Measurements from ENCODE around the gene KCTD7.
"Not testable (repeated sequence)": the region's sequence is repeated elsewhere in the genome, so short reads cannot be mapped to it uniquely, and the experiment has no call there.

The KCTD7 gene

DNA sequence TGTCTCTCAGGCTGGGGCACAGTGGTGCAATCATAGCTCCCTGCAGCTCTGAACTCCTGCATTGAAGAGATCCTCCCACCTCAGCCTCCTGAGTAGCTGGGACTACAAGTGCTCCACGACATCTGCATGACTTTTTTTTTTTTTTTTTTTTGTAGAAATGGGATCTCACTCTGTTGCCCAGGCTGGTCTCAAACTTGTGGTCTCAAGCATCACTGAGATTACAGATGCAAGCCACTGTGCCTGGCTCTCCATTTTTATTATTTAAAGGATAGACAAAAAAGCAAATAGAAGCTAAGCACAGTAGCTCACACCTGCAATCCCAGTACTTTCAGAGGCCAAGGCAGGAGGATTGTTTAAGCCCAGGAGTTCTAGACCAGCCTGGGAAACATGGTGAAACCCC is 13.0 kb upstream of the KCTD7 start:
- Histone ChIP-seq H3K4me1 (ENCODE audit: insufficient read depth, low read length, poor library complexity, severe bottlenecking) (no peaks in the 10 kb centered on the region), H3K9me3 (ENCODE audit: insufficient read depth, low read depth, low read length) (no peaks in the 10 kb centered on the region), H3K27me3 (ENCODE audit: insufficient read depth, low read length, poor library complexity, severe bottlenecking) (no peaks in the 10 kb centered on the region), H2AFZ (ENCODE audit: low read length) (no peak overlapping the region), H3K9ac (ENCODE audit: low read depth, low read length, poor library complexity, severe bottlenecking) (no peak overlapping the region), H3K9me2 (replicated peaks; ENCODE audit: low read depth, low read length) (no peaks in the 10 kb centered on the region), H3K4me2 (ENCODE audit: low read depth, low read length, poor library complexity, severe bottlenecking) (no peak overlapping the region), H3K79me2 (ENCODE audit: insufficient read depth, low read length) (no peaks in the 10 kb centered on the region), H3F3A (ENCODE audit: low read depth) (no peaks in the 10 kb centered on the region), H4K20me1 (ENCODE audit: insufficient read depth, low read length, poor library complexity, severe bottlenecking) (no peaks in the 10 kb centered on the region), H3K36me3 (ENCODE audit: insufficient read depth, low read length) (no peaks in the 10 kb centered on the region), H3K4me3 (ENCODE audit: low read length, poor library complexity, severe bottlenecking) (no peak overlapping the region)
- TF ChIP-seq, protein P1, sequence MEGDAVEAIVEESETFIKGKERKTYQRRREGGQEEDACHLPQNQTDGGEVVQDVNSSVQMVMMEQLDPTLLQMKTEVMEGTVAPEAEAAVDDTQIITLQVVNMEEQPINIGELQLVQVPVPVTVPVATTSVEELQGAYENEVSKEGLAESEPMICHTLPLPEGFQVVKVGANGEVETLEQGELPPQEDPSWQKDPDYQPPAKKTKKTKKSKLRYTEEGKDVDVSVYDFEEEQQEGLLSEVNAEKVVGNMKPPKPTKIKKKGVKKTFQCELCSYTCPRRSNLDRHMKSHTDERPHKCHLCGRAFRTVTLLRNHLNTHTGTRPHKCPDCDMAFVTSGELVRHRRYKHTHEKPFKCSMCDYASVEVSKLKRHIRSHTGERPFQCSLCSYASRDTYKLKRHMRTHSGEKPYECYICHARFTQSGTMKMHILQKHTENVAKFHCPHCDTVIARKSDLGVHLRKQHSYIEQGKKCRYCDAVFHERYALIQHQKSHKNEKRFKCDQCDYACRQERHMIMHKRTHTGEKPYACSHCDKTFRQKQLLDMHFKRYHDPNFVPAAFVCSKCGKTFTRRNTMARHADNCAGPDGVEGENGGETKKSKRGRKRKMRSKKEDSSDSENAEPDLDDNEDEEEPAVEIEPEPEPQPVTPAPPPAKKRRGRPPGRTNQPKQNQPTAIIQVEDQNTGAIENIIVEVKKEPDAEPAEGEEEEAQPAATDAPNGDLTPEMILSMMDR (conservative IDR thresholded peaks at IDR 0.05; ENCODE audit: low read length): no peak
- no peak for TF ChIP-seq EZH2phosphoT487 (IDR thresholded peaks at IDR 0.05; ENCODE audit: borderline replicate concordance)

DNA sequence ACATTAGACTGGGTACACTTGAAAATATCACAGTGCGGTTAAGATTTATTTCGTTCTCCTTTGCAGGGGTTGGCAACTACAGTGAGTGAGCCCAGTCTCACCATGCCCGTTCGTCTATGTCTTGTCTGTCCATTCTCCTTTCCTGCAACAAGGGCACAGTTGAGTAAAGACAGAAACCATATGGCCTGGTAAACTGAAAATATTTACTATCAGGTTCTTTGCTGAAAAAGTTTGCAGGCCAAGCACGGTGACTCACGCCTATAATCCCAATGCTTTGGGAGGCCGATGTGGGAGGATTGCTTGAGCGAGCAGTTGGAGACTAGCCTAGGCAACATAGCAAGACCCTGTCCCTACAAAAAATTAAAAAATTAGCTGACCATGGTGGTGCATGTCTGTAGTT is 11.4 kb upstream of the KCTD7 start:
- Histone ChIP-seq H2AFZ (ENCODE audit: low read length) (no peak overlapping the region), H3K79me2 (ENCODE audit: insufficient read depth, low read length) (no peaks in the 10 kb centered on the region), H3K9me3 (ENCODE audit: insufficient read depth, low read depth, low read length) (no peaks in the 10 kb centered on the region), H3K9me2 (replicated peaks; ENCODE audit: low read depth, low read length) (no peaks in the 10 kb centered on the region), H3K4me3 (ENCODE audit: low read length, poor library complexity, severe bottlenecking) (no peak overlapping the region), H3K4me2 (ENCODE audit: low read depth, low read length, poor library complexity, severe bottlenecking) (no peak overlapping the region), H3F3A (ENCODE audit: low read depth) (no peaks in the 10 kb centered on the region), H3K36me3 (ENCODE audit: insufficient read depth, low read length) (no peaks in the 10 kb centered on the region), H3K4me1 (ENCODE audit: insufficient read depth, low read length, poor library complexity, severe bottlenecking) (no peaks in the 10 kb centered on the region), H4K20me1 (ENCODE audit: insufficient read depth, low read length, poor library complexity, severe bottlenecking) (no peaks in the 10 kb centered on the region), H3K9ac (ENCODE audit: low read depth, low read length, poor library complexity, severe bottlenecking) (no peak overlapping the region), H3K27me3 (ENCODE audit: insufficient read depth, low read length, poor library complexity, severe bottlenecking) (no peaks in the 10 kb centered on the region)
- TF ChIP-seq EZH2phosphoT487 (IDR thresholded peaks at IDR 0.05; ENCODE audit: borderline replicate concordance): no peak
- TF ChIP-seq, protein P1 (conservative IDR thresholded peaks at IDR 0.05; ENCODE audit: low read length): no peak

DNA sequence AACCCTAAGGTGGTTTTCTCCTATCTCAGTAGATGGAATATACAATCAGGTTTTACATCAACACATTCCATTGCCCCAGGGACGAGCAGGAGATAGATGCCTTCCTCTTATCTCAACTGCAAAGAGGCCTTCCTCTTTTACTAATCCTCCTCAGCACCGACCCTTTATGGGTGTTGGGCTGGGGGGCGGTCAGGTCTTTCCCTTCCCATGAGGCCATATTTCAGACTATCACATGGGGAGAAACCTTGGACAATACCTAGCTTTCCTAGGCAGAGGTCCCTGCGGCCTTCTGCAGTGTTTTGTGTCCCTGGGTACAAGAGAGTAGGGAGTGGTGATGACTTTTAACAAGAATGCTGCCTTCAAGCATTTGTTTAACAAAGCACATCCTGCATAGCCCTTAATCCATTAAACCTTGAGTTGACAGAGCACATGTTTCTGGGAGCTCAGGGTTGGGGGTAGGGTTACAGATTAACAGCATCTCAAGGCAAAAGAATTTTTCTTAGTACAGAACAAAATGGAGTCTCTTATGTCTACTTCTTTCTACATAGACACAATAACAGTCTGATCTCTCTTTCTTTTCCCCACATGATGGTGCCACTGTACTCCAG is 9.2 kb upstream of the KCTD7 start:
- H3K27me3 ChIP-seq (ENCODE audit: insufficient read depth, low read length, poor library complexity, severe bottlenecking); H3F3A ChIP-seq (ENCODE audit: low read depth); H3K9ac ChIP-seq (ENCODE audit: low read depth, low read length, poor library complexity, severe bottlenecking); H3K36me3 ChIP-seq (ENCODE audit: insufficient read depth, low read length); H3K9me2 ChIP-seq (replicated peaks; ENCODE audit: low read depth, low read length); H3K4me1 ChIP-seq (ENCODE audit: insufficient read depth, low read length, poor library complexity, severe bottlenecking); H3K4me2 ChIP-seq (ENCODE audit: low read depth, low read length, poor library complexity, severe bottlenecking); H2AFZ ChIP-seq (ENCODE audit: low read length); H4K20me1 ChIP-seq (ENCODE audit: insufficient read depth, low read length, poor library complexity, severe bottlenecking); H3K9me3 ChIP-seq (ENCODE audit: insufficient read depth, low read depth, low read length); H3K4me3 ChIP-seq (ENCODE audit: low read length, poor library complexity, severe bottlenecking); H3K79me2 ChIP-seq (ENCODE audit: insufficient read depth, low read length): not testable (repeated sequence)

DNA sequence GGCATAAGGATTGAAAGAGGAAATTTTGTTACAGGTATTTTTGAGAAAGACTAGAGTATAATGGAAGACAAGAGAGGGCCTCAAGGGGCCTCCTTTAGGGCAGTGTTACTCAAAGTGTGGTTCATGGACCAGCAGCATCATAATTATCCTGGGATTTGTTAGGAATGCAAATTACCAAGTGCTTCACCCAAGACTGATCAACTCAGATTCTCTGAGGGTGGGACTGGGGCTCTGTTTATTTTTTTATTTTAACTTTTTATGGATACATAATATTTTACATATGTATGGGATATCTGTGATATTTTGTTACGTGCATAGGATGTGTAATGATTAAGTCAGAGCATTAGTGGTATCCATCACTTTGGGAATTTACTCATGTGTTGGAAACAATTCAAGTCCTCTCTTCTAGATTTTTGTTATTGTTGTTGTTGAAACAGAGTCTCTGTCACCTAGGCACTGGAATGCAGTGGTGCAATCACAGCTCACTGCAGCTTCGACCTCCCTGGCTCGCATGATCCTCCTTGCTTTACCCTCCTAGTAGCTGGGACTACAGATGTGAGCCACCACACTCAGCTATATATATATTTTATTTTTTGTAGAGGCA is 2.2 kb upstream of the KCTD7 start:
- Histone ChIP-seq H2AFZ (ENCODE audit: low read length) (no peak overlapping the region), H4K20me1 (ENCODE audit: insufficient read depth, low read length, poor library complexity, severe bottlenecking) (peaks cover 5% of the 10 kb centered on the region), H3F3A (ENCODE audit: low read depth) (peaks cover 20% of the 10 kb centered on the region; the same call in 1 of the 2 replicates), H3K9ac (ENCODE audit: low read depth, low read length, poor library complexity, severe bottlenecking) (no peak overlapping the region), H3K36me3 (ENCODE audit: insufficient read depth, low read length) (no peaks in the 10 kb centered on the region), H3K4me2 (ENCODE audit: low read depth, low read length, poor library complexity, severe bottlenecking) (no peak overlapping the region), H3K4me1 (ENCODE audit: insufficient read depth, low read length, poor library complexity, severe bottlenecking) (peaks cover 27% of the 10 kb centered on the region), H3K9me3 (ENCODE audit: insufficient read depth, low read depth, low read length) (no peaks in the 10 kb centered on the region), H3K4me3 (ENCODE audit: low read length, poor library complexity, severe bottlenecking) (no peak overlapping the region), H3K9me2 (replicated peaks; ENCODE audit: low read depth, low read length) (no peaks in the 10 kb centered on the region), H3K27me3 (ENCODE audit: insufficient read depth, low read length, poor library complexity, severe bottlenecking) (no peaks in the 10 kb centered on the region), H3K79me2 (ENCODE audit: insufficient read depth, low read length) (peaks cover 8% of the 10 kb centered on the region; the same call in 1 of the 2 replicates)
- TF ChIP-seq EZH2phosphoT487 (IDR thresholded peaks at IDR 0.05; ENCODE audit: borderline replicate concordance): no peak
- TF ChIP-seq, protein P1 (conservative IDR thresholded peaks at IDR 0.05; ENCODE audit: low read length): no peak

Data from Loucy (cell line).